ENCODE results near the gene SMPX.

The SMPX gene

DNA sequence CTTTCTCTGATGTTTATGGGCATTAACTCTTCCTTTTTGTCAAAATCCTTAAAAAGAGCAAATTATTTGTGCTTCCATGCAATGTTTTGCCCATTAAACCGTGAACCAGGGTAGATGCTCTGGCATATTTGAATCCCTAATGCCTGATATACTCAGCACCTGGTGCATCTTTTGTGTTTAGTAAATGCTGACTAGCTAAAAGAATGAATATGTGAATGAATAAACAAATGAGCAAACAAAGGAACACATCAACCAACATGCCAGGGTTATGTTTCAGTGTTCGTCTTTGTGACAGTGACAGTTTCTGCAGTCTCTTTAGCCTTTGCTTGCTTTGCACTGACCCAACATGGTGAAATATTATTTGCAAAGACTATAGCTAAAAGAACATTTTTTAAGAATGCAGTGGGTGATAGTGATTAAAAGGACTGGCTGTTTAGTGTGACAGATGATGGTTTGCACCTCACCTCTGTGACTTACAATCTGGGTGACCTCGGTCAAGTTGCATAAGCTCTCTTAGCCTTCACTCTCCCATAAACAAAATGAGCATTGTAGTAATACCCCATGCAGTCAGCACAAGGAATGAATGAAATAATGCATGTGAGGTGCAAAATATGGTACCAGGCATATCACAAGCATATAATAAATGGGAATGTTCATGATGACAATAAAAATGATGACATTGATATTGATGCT is 29.5 kb downstream of the SMPX start:
- DNase-seq (ENCODE audit: low read depth), result no peak
- no peak for TF ChIP-seq CTCF (IDR thresholded peaks at IDR 0.05; ENCODE audit: control insufficient read depth, extremely low read depth, insufficient read depth)
- no peak overlapping the region for H3K4me3 ChIP-seq (ENCODE audit: low read depth, low read length)

GRCh38 chrX:21725916-21726315 is 32.0 kb downstream of the SMPX start:
- no peak for DNase-seq (ENCODE audit: low read depth)
- TF ChIP-seq CTCF (IDR thresholded peaks at IDR 0.05; ENCODE audit: control insufficient read depth, extremely low read depth, insufficient read depth), result no peak
- no peak overlapping the region for H3K4me3 ChIP-seq (ENCODE audit: low read depth, low read length)

GRCh38 chrX:21725496-21725895 is 32.4 kb downstream of the SMPX start:
- peak; percentile 53 for TF ChIP-seq CTCF (IDR thresholded peaks at IDR 0.05; ENCODE audit: control insufficient read depth, extremely low read depth, insufficient read depth)
- DNase-seq (ENCODE audit: low read depth), result peak; percentile 14
- H3K4me3 ChIP-seq (ENCODE audit: low read depth, low read length), result no peak overlapping the region

- no peak for DNase-seq (ENCODE audit: low read depth)
- TF ChIP-seq CTCF (IDR thresholded peaks at IDR 0.05; ENCODE audit: control insufficient read depth, extremely low read depth, insufficient read depth), result no peak
- H3K4me3 ChIP-seq (ENCODE audit: low read depth, low read length), result no peak overlapping the region
These were observed 34.1 kb downstream of the SMPX start for GRCh38 chrX:21723814-21724213.

DNA sequence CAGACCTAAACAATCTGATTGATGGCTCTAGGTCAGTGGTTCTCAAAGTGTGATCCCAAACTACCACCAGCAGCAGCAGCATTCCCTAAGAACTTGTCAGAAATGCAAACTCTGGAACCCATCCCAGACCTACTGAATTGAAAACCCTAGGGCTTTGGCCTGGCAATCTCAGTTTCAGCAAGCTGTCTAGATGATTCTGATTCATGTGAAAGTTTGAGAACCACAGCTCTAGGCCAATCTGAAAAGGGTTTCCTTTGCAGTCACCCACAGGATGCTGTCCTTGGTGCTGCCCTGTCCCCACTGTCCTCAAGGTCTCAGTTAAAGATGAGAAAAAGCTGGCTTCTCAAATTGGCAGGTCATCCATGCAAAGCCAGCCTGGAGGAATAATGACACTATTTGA is 34.8 kb downstream of the SMPX start:
- no peak for TF ChIP-seq CTCF (IDR thresholded peaks at IDR 0.05; ENCODE audit: control insufficient read depth, extremely low read depth, insufficient read depth)
- no peak overlapping the region for H3K4me3 ChIP-seq (ENCODE audit: low read depth, low read length)
- DNase-seq (ENCODE audit: low read depth), result no peak

DNA sequence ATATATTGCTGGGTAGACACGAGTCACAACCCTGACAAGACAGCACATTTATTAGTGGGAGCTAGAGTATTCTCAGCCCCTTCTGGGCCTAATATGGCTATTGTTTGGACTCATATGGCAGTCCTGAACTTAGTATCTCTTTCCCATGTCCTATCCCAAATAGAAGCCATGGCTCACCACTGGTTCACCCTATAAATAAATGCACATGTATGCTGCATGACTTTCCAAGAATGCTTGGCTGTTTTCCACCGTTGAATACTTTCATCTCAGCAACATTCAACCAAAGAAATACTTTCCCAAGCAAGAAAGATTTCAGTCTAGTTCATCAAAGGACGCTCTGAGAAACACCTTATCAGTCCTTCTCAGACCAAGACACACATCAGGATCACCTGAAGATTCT is 36.7 kb downstream of the SMPX start:
- DNase-seq (ENCODE audit: low read depth), result no peak
- no peak overlapping the region for H3K4me3 ChIP-seq (ENCODE audit: low read depth, low read length)
- no peak for TF ChIP-seq CTCF (IDR thresholded peaks at IDR 0.05; ENCODE audit: control insufficient read depth, extremely low read depth, insufficient read depth)

- DNase-seq (ENCODE audit: low read depth), result no peak
- no peak overlapping the region for H3K4me3 ChIP-seq (ENCODE audit: low read depth, low read length)
- TF ChIP-seq CTCF (IDR thresholded peaks at IDR 0.05; ENCODE audit: control insufficient read depth, extremely low read depth, insufficient read depth), result no peak
These were observed 39.3 kb downstream of the SMPX start for GRCh38 chrX:21718575-21718974.
